Measurements from ENCODE around the gene AFP.

- TF ChIP-seq, protein P1, sequence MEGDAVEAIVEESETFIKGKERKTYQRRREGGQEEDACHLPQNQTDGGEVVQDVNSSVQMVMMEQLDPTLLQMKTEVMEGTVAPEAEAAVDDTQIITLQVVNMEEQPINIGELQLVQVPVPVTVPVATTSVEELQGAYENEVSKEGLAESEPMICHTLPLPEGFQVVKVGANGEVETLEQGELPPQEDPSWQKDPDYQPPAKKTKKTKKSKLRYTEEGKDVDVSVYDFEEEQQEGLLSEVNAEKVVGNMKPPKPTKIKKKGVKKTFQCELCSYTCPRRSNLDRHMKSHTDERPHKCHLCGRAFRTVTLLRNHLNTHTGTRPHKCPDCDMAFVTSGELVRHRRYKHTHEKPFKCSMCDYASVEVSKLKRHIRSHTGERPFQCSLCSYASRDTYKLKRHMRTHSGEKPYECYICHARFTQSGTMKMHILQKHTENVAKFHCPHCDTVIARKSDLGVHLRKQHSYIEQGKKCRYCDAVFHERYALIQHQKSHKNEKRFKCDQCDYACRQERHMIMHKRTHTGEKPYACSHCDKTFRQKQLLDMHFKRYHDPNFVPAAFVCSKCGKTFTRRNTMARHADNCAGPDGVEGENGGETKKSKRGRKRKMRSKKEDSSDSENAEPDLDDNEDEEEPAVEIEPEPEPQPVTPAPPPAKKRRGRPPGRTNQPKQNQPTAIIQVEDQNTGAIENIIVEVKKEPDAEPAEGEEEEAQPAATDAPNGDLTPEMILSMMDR (IDR thresholded peaks at IDR 0.05) = no peak
- TF ChIP-seq POLR2A (IDR thresholded peaks at IDR 0.05) = no peak
Observed at GRCh38 chr4:73404042-73404441, 32.0 kb upstream of the AFP start, which contains the start of gene ALB.
